Mesodermal cell (in vitro differentiated cells): ENCODE results near the gene MROH8.
"Not testable (repeated sequence)": the region's sequence is repeated elsewhere in the genome, so short reads cannot be mapped to it uniquely, and the experiment has no call there.

ENCODE experiments used
- H3K27ac ChIP-seq: 2 replicates; pipeline ENCODE4 v1.7.0; 2013; ENCODE audit warnings: mild to moderate bottlenecking, low read depth, low read length, moderate library complexity; ENCODE audit not compliant: severe bottlenecking
- H3K36me3 ChIP-seq: 2 replicates; pipeline ENCODE4 v1.7.1; 2013; ENCODE audit warnings: mild to moderate bottlenecking, low read length, moderate library complexity; ENCODE audit not compliant: control insufficient read depth, insufficient read depth
- H3K4me1 ChIP-seq: one replicate; pipeline ENCODE4 v1.7.1; 2013; ENCODE audit warnings: mild to moderate bottlenecking, low read length; ENCODE audit not compliant: insufficient read depth, control insufficient read depth, poor library complexity, severe bottlenecking
- H3K4me3 ChIP-seq: 2 replicates; pipeline ENCODE4 v1.7.0; 2013; ENCODE audit warnings: low read length, control low read depth, mild to moderate bottlenecking; ENCODE audit not compliant: insufficient read depth, poor library complexity, severe bottlenecking; ENCODE audit errors: extremely low read depth
- H3K9me3 ChIP-seq: 2 replicates; pipeline ENCODE4 v1.7.1; 2013; ENCODE audit warnings: mild to moderate bottlenecking, low read length, moderate library complexity; ENCODE audit not compliant: control insufficient read depth
- WGBS, 2 experiments: methylation state at CpG; one replicate each; pipeline ENCODE4 v1.1.5; 2013; ENCODE audit warnings: missing lambda C conversion rate in 2 of 2; ENCODE audit not compliant: insufficient coverage in 2 of 2; 5-methylcytosine and 5-hydroxymethylcytosine counted together

The MROH8 gene

DNA sequence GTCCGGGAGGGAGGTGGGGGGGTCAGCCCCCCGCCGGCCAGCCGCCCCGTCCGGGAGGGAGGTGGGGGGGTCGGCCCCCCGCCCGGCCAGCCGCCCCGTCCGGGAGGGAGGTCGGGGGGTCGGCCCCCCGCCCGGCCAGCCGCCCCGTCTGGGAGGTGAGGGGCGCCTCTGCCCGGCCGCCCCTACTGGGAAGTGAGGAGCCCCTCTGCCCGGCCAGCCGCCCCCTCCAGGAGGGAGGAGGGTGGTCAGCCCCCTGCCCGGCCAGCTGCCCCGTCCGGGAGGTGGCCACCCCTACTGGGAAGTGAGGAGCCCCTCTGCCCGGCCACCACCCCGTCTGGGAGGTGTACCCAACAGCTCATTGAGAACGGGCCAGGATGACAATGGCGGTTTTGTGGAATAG is 53.1 kb downstream of the MROH8 start:
- not testable (repeated sequence) for H3K36me3 ChIP-seq, H3K27ac ChIP-seq, H3K4me3 ChIP-seq, H3K9me3 ChIP-seq, H3K4me1 ChIP-seq
- no CpG with 5 or more reads among the region's 30 CpGs for WGBS, 2 experiments

DNA sequence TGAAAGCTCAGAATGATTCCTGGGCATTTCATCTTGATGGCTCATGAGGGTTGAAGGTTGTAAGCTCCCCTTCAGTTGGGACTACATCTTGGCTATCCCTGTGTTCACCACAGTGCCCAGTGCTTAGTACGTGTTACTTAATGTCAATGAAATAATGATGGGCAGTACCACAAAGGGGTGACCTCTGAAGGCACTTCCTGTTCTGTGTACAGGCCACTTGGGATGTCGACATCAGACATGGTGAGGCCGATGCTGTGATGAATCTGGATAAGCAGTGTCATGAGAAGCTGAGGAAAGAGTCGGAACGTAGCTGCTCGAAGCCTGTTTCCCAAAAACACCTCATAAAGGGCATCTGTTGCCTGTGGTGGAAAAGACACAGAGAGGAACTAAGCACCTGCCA is 55.9 kb downstream of the MROH8 start:
- H3K4me1 ChIP-seq = no peaks in the 10 kb centered on the region
- H3K27ac ChIP-seq = no peak overlapping the region
- no peaks in the 10 kb centered on the region for H3K36me3 ChIP-seq
- H3K9me3 ChIP-seq = no peaks in the 10 kb centered on the region
- WGBS, 2 experiments = 83 to 100% methylated on average over 1 to 3 of the region's 6 CpGs
- H3K4me3 ChIP-seq = no peak overlapping the region

DNA sequence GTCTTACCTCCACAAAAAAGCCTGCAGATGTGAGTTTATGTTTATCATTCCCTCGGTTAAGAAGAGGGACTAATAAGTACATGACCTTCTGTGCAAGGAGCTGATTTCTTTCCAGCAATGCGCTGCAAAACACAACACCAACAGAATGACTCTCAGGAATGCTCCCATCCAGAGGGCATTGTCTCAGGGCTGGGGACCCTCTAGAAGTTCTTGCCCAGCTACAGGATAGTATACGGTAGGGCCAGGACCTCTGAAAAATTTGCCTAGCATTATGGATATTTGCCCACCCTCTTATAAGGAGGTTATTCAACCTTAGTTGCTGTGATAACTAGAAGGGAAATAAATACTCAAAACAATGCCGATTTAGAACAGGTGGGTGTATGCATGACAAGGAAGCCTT is 58.9 kb downstream of the MROH8 start:
- 84 to 100% methylated on average over 1 to 2 of the region's 4 CpGs for WGBS, 2 experiments
- H3K36me3 ChIP-seq = no peaks in the 10 kb centered on the region
- H3K27ac ChIP-seq = no peak overlapping the region
- no peaks in the 10 kb centered on the region for H3K9me3 ChIP-seq
- no peak overlapping the region for H3K4me3 ChIP-seq
- no peaks in the 10 kb centered on the region for H3K4me1 ChIP-seq

DNA sequence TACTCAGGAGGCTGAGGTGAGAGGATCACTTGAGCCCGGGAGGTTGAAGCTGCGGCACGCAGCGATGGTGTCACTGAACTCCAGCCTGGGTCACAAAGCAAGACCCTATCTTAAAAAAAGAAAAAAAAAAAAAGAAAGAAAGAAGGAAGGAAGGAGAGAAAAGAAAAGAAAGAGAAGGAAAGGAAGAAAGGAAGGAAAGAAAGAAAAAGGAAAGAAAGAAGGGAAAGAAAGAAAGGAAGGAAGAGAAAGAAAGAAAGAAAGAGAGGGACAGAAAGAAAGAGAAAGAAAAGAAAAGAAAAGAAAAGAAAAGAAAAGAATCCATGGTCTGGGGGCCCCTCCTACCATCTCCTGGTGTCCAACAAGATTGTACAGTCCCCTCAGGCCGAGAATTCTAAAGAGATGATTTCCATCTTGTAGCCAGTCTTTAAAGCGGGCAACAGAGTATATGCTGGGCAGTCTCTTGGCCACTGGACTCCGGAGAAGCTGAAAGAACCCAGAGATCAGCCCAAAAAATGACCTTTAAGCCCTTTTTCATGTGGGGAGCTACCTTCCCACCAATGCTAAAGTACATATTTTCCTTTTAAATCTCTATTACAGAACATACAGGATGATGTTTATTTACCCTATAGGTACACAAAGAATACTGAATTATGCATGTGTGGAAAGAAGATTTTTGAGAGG is 59.9 kb downstream of the MROH8 start:
- 77 to 97% methylated on average over 3 to 6 of the region's 7 CpGs for WGBS, 2 experiments
- no peaks in the 10 kb centered on the region for H3K36me3 ChIP-seq
- no peaks in the 10 kb centered on the region for H3K9me3 ChIP-seq

DNA sequence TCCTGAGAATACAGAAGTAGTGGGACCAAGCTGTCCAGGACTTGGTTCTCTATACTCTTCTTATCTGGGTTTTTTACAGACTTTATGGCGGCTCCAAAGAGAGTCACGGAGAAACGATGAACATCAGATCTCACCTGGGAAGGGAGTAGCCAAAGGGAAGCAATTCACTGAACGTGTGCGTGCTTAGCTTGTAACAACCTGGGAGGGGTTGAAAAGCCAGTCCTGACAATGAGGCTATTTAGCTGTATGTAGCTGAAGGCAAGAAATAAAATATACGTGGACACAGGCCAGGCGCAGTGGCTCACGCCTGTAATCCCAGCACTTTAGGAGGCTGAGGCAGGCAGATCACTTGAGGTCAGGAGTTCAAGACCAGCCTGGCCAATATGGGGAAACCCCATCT is 65.3 kb downstream of the MROH8 start:
- 97% methylated on average over 8 of the region's 8 CpGs for WGBS, 2 experiments
- H3K36me3 ChIP-seq = no peaks in the 10 kb centered on the region
- no peaks in the 10 kb centered on the region for H3K9me3 ChIP-seq

More for the DNA sequence above, 59.9 kb downstream of the MROH8 start:
- Histone ChIP-seq H3K4me1 (no peaks in the 10 kb centered on the region), H3K4me3 (no peak overlapping the region), H3K27ac (no peak overlapping the region)

DNA sequence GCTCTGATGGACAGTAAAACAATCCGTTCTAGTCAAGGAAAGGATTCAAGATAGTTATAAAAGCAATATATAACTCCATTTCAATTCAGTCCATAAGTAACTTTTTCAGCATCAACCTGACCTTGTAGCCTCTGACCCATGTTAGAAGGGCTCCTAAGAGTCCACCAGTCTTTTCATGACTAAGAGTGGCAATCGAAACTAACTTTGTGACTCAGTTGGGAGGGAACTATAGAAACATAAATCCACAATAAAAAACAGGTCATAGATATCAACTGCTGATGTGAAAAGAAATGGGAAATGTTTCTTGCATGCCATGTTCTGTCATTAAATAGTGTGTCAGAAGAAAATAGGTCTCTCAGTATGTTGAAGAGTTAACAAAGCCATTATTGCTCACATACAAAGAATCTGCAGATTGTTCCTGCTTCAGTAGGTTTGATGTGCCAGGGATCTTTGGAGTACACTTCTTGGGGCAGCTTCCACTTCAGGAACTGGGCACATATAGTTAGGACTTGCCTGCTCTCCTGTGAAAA is 67.4 kb downstream of the MROH8 start:
- no peaks in the 10 kb centered on the region for H3K4me1 ChIP-seq
- H3K9me3 ChIP-seq = no peaks in the 10 kb centered on the region
- H3K27ac ChIP-seq = no peak overlapping the region
- no peaks in the 10 kb centered on the region for H3K36me3 ChIP-seq
- no peak overlapping the region for H3K4me3 ChIP-seq
- WGBS, 2 experiments = 100% methylated on average over 2 of the region's 2 CpGs; no CpG with 5 or more reads in 1 of the 2 experiments

More for the DNA sequence above, 65.3 kb downstream of the MROH8 start:
- Histone ChIP-seq H3K4me1 (no peaks in the 10 kb centered on the region), H3K4me3 (no peak overlapping the region), H3K27ac (no peak overlapping the region)

DNA sequence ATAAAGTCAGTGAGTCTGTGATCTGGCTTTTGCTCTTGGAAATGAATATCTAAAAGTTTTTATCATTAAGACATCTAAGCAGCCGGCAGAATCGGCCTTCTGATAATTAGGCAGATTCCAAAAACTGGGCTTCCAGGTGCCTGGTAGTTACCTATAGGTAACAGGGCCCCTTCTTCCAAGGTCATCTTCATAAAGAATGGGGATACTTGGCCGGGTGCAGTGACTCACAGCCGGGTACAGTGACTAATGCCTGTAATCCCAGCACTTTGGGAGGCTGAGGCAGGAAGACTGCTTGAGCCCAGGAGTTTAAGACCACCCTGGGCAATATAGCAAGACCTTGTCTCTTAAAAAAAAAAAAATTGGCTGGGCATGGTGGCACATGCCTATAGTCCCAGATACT is 70.7 kb downstream of the MROH8 start:
- H3K36me3 ChIP-seq = no peaks in the 10 kb centered on the region
- no peak overlapping the region for H3K27ac ChIP-seq
- H3K4me1 ChIP-seq = no peaks in the 10 kb centered on the region
- WGBS, 2 experiments = 90 to 96% methylated on average over 3 to 4 of the region's 4 CpGs
- no peak overlapping the region for H3K4me3 ChIP-seq
- no peaks in the 10 kb centered on the region for H3K9me3 ChIP-seq

DNA sequence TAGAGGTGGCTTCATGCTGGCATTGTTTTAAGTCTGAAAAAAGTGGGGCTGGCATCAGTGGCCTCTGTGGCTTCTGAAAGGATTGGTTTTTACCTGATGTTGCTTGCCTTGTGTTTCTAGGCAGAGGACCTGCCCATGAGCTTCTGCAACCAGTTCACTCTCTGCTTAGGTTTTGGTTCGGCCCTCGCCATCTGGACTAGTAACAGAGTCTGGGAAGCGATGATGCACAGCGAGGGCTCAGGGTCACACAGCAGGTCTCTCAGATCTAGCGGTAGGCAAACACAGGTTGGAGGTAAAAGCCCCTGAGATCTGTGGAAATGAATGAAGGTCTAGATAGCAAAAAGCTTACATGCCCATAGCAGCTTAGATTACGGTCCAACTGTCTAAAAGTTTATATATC is 76.8 kb downstream of the MROH8 start:
- Histone ChIP-seq H3K36me3 (no peaks in the 10 kb centered on the region), H3K9me3 (no peaks in the 10 kb centered on the region), H3K4me1 (no peaks in the 10 kb centered on the region), H3K4me3 (no peak overlapping the region), H3K27ac (no peak overlapping the region)
- WGBS, 2 experiments = 80 to 96% methylated on average over 3 to 5 of the region's 6 CpGs

DNA sequence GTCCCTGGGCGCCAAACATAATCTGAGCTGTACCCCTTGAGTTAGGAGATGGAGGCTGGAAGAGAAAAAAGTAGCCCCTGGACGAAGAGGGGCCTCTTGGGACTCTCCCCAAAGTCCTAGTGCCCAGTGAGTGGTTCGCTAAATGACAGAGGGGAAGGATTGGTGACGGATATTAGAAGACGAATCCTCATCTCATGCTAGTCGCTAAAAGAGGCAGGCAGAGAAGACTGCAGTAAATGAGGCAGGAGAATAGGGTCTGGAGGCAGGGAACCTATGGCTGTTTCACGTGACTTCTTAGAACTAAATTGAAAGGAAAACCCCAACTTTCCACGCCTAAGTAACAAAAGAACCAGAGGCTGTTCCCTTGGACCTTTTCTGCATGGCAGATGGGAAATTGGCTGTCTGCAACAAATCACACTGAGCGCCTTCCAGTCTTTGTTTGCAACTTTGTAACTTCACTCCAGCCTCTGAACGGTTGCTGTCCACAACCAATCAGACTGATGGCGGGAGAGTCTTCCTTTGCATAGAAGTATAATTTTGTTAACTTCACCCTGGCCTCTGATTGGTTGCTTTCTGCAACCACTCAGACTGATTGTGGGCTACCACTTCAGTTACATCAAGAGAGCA is 82.8 kb downstream of the MROH8 start:
- WGBS, 2 experiments = 85 to 92% methylated on average over 10 to 11 of the region's 11 CpGs
- Histone ChIP-seq H3K27ac (no peak overlapping the region), H3K4me1 (no peaks in the 10 kb centered on the region), H3K9me3 (no peaks in the 10 kb centered on the region), H3K36me3 (peaks cover 10% of the 10 kb centered on the region), H3K4me3 (peak overlapping the region; percentile 56)

DNA sequence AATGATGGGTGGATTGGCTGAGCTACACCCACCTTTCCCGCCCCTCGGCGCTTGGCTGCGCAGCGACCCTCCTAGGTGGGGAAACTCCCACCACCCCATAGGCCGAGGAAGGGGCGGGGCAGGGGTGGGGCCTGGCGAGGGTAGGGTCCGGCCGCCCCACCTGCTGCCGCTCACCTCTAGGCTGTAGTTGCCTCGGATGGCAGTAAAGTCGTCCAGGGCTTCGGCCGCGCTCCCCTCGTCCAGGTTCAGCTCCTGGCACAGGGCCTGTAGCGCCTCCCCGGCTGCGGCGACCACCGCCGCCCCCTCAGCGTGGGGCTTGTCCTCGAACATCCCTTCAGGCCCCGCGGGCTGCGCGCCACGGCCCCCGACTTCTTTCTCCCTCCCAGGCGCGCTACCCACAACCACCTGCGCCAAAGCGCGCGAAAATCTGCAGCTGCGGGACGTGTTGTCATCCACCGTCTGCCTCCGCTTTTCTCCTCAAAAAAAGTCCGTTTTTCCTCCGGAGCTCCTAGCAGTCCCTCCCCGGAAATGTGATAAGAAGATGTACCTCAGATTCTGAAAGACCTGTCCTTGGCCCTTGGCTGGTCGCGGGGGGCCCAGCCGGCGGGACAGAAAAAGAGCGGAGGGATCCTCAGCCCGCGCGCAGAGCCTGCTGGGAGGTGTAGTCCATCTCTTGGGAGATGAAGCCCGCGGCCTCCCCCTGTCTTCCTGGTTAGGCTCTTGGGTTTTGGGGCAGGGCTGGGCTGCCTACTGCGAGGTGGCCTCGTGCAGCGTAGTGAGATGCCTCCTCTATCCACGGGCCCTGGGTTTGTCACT is 83.5 kb downstream of the MROH8 start, which contains the start of gene RBL1:
RBL1 (minus strand) TSS at position 399 of the 816 bp plus-strand sequence; CDS start at position 330, 69 bp downstream.
- peak within 1 kb of the TSS; percentile 56 for H3K4me3 ChIP-seq
- H3K27ac ChIP-seq = peak within 1 kb of the TSS; percentile 94
- H3K4me1 ChIP-seq = no peaks in the 10 kb centered on the region
- H3K36me3 ChIP-seq = peaks cover 13% of the 10 kb centered on the region
- H3K9me3 ChIP-seq = no peaks in the 10 kb centered on the region
- 1% methylated on average over 47 of the region's 58 CpGs for WGBS, 2 experiments
